NCI-H345 treated with DMSO at 0.1 percent for 48 hours (cell line): ENCODE results near the gene SMYD4.
"Not testable (repeated sequence)": the region's sequence is repeated elsewhere in the genome, so short reads cannot be mapped to it uniquely, and the experiment has no call there.

ENCODE experiments used
- DNase-seq: peaks from one replicate; lab custom pipeline; 2025; ENCODE audit not compliant: unreplicated experiment; lab: John Stamatoyannopoulos, UW

The SMYD4 gene

GRCh38 chr17:1834380-1835149, 4.9 kb upstream of the SMYD4 start:
- no peak for DNase-seq

GRCh38 chr17:1830288-1830687, 586 bp upstream of the SMYD4 start:
- DNase-seq, result no peak

GRCh38 chr17:1829216-1829591, 498 bp downstream of the SMYD4 start:
- no peak for DNase-seq

GRCh38 chr17:1820528-1821252, 9.0 kb downstream of the SMYD4 start:
- no peak for DNase-seq

GRCh38 chr17:1813088-1813487, 16.6 kb downstream of the SMYD4 start:
- no peak for DNase-seq

GRCh38 chr17:1810450-1811103, 19.1 kb downstream of the SMYD4 start:
- no peak for DNase-seq

GRCh38 chr17:1809815-1810214, 19.9 kb downstream of the SMYD4 start:
- DNase-seq, result not testable (repeated sequence)

- DNase-seq, result no peak
Observed at GRCh38 chr17:1808644-1809043, 21.1 kb downstream of the SMYD4 start.

GRCh38 chr17:1807890-1808289, 21.8 kb downstream of the SMYD4 start:
- no peak for DNase-seq

GRCh38 chr17:1803280-1803679, 26.4 kb downstream of the SMYD4 start:
- no peak for DNase-seq

GRCh38 chr17:1802429-1802828, 27.3 kb downstream of the SMYD4 start:
- no peak for DNase-seq

GRCh38 chr17:1800712-1801111, 29.0 kb downstream of the SMYD4 start:
- DNase-seq, result no peak

- DNase-seq, result no peak
Observed at GRCh38 chr17:1800240-1800639, 29.5 kb downstream of the SMYD4 start.

- DNase-seq, result not testable (repeated sequence)
Observed at GRCh38 chr17:1797846-1798245, 31.9 kb downstream of the SMYD4 start.

- no peak for DNase-seq
Observed at GRCh38 chr17:1797323-1797722, 32.4 kb downstream of the SMYD4 start.

GRCh38 chr17:1796800-1797199, 32.9 kb downstream of the SMYD4 start:
- DNase-seq, result no peak

GRCh38 chr17:1793447-1793806, 36.3 kb downstream of the SMYD4 start:
- DNase-seq, result no peak

GRCh38 chr17:1792495-1793446, 36.9 kb downstream of the SMYD4 start:
- DNase-seq, result no peak

- DNase-seq, result no peak
Observed at GRCh38 chr17:1789936-1790335, 39.8 kb downstream of the SMYD4 start.

GRCh38 chr17:1787301-1787902, 42.3 kb downstream of the SMYD4 start:
- DNase-seq, result no peak

GRCh38 chr17:1786708-1787107, 43.0 kb downstream of the SMYD4 start:
- no peak for DNase-seq
